ENCODE data around the gene TMPRSS11E. TPM values are rescaled to one million over a fixed set of nuclear protein-coding genes. Genes with fewer than 3 reads are reported as not detected.

The TMPRSS11E gene
- total RNA-seq, 1 experiment from 2014 or later: 2.3 TPM

DNA sequence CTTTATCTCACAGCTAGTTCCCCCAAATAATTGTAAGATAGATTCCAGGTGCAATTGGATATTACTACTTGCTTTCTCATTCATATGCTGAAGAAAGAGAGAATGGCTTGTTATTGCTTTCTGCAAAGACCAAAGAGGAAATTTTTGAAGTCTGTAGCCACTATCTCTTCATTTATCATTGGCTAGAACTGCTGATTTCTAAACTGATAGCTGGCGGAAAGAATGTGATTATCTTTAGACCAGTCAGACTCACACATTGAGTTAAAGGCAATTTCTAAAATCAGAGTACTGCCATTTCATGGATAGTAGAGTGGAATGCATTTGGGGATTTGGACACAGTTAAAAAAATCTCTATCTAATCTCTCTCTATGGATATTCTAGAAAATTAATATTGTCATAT lies 12.4 kb upstream of the TMPRSS11E start:
- no peaks in the 10 kb centered on the region for H3K79me2 ChIP-seq (ENCODE audit: insufficient read depth, low read length)
- H2BK15ac ChIP-seq (ENCODE audit: low read depth, low read length): no peak overlapping the region
- no peak overlapping the region for H3K56ac ChIP-seq (ENCODE audit: insufficient read length, low read depth, low read length)
- H3K23ac ChIP-seq (ENCODE audit: insufficient read length, low read depth, low read length): no peak overlapping the region
- H3K4ac ChIP-seq (ENCODE audit: low read depth, low read length): no peak overlapping the region
- H3K79me1 ChIP-seq (ENCODE audit: insufficient read depth, low read depth, low read length, poor library complexity, severe bottlenecking): no peaks in the 10 kb centered on the region
- no peak overlapping the region for H2BK20ac ChIP-seq (ENCODE audit: low read depth, low read length, poor library complexity, severe bottlenecking)
- H4K91ac ChIP-seq (ENCODE audit: insufficient read length, low read depth, low read length): no peak overlapping the region
- no peak overlapping the region for H4K5ac ChIP-seq (ENCODE audit: insufficient read length, low read depth, low read length)
- Mint-ChIP-seq H3K4me1 (peaks cover 12 to 18% of the 10 kb centered on the region in 2 experiments), H3K27ac (no peak overlapping the region), H3K9me3 (peaks cover 4% of the 10 kb centered on the region in 2 experiments; a peak in 3 of 5 replicates), H3K27me3 (ENCODE audit: low read depth) (no peaks in the 10 kb centered on the region), H3K36me3 (ENCODE audit: insufficient read depth in 1 of 3, low read depth in 3 of 3) (peaks cover 0 to 2% (median 0%) of the 10 kb centered on the region in 3 experiments; a peak in 3 of 7 replicates), H3K4me3 (no peak overlapping the region)
- H2BK120ac ChIP-seq (ENCODE audit: low read depth, low read length, poor library complexity, severe bottlenecking): no peak overlapping the region
- no peak overlapping the region for H3K9ac ChIP-seq (ENCODE audit: extremely low read depth, insufficient read length, low read length)
- no peak overlapping the region for H3K18ac ChIP-seq (ENCODE audit: insufficient read length, low read depth, low read length)
- no CpG with 5 or more reads among the region's 1 CpG for WGBS (ENCODE audit: extremely low coverage, insufficient read length, low lambda C conversion rate)
- H2AK5ac ChIP-seq (ENCODE audit: insufficient read length, low read length): no peak overlapping the region
- H2BK12ac ChIP-seq (ENCODE audit: insufficient read length, low read depth, low read length): no peak overlapping the region
- no peak overlapping the region for H3K14ac ChIP-seq (ENCODE audit: insufficient read depth, low read length)
- H3K27me3 ChIP-seq (ENCODE audit: insufficient read depth, low read length): no peaks in the 10 kb centered on the region
- no peak overlapping the region for H2AFZ ChIP-seq (ENCODE audit: low read length)
- no peaks in the 10 kb centered on the region for H3K23me2 ChIP-seq (ENCODE audit: insufficient read length, low read depth, low read length, poor library complexity, severe bottlenecking)
- no peaks in the 10 kb centered on the region for H3K9me3 ChIP-seq (ENCODE audit: control insufficient read depth, low read depth, low read length)
- H2BK5ac ChIP-seq (ENCODE audit: insufficient read length, low read length): no peak overlapping the region
- no peak for DNase-seq
- H4K20me1 ChIP-seq (ENCODE audit: control insufficient read depth, insufficient read depth, insufficient read length): no peaks in the 10 kb centered on the region
- TF ChIP-seq, protein P1, sequence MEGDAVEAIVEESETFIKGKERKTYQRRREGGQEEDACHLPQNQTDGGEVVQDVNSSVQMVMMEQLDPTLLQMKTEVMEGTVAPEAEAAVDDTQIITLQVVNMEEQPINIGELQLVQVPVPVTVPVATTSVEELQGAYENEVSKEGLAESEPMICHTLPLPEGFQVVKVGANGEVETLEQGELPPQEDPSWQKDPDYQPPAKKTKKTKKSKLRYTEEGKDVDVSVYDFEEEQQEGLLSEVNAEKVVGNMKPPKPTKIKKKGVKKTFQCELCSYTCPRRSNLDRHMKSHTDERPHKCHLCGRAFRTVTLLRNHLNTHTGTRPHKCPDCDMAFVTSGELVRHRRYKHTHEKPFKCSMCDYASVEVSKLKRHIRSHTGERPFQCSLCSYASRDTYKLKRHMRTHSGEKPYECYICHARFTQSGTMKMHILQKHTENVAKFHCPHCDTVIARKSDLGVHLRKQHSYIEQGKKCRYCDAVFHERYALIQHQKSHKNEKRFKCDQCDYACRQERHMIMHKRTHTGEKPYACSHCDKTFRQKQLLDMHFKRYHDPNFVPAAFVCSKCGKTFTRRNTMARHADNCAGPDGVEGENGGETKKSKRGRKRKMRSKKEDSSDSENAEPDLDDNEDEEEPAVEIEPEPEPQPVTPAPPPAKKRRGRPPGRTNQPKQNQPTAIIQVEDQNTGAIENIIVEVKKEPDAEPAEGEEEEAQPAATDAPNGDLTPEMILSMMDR (conservative IDR thresholded peaks at IDR 0.05): no peak
- H3K4me1 ChIP-seq (ENCODE audit: insufficient read depth, low read length): no peaks in the 10 kb centered on the region; the same call in 1 of the 2 replicates
- no peak overlapping the region for H3K27ac ChIP-seq (ENCODE audit: insufficient read length, low read depth, low read length)
- H3K4me2 ChIP-seq (ENCODE audit: insufficient read depth, insufficient read length, low read length): no peak overlapping the region
- H4K8ac ChIP-seq (replicated peaks; ENCODE audit: insufficient read length, low read depth, low read length): no peak overlapping the region
- H3T11ph ChIP-seq (ENCODE audit: low read length): no peak overlapping the region

Data from H9 (cell line).